K562 treated with DMSO at 1 percent for 24 hours (cell line): ENCODE results near the gene PDHX. TPM values are rescaled to one million over a fixed set of nuclear protein-coding genes. Genes with fewer than 3 reads are reported as not detected.

ENCODE experiments used
- total RNA-seq: library from RNA; unstranded; fragments of 300-600 nt; gene quantifications from 2 replicates; pipeline ENCODE4 v1.2.3, GENCODE V29; 2022; ENCODE audit warnings: low read depth; ENCODE audit not compliant: insufficient read depth

The PDHX gene
- 20.4 and 22.9 TPM in 2 replicates for total RNA-seq

GRCh38 chr11:34916015-34916842, at the start of gene PDHX, which contains the start of gene APIP:
Gene PDHX (plus strand): TSS chr11:34916618. CDS start chr11:34916656, 38 bp downstream.
Gene APIP (minus strand): TSS chr11:34916379. CDS start chr11:34916284, 95 bp downstream.

Other genes with a start within 250 kb of the PDHX start
- 25.7 and 28.6 TPM in 2 replicates for gene APIP, start 239 bp upstream of the PDHX start, total RNA-seq
- 1.5 and 4.1 TPM in 2 replicates for gene CD44, start 222.6 kb downstream of the PDHX start, total RNA-seq